Activated B cell treated with CpG ODN at 0.5 μM for 24 hours (primary cell): ENCODE measurements around the gene HSPA4L. TPM values are rescaled to one million over a fixed set of nuclear protein-coding genes. Genes with fewer than 3 reads are reported as not detected.
A peak's percentile ranks its signal among the peaks of the same experiment; 100 is the strongest.

Experiments
- ATAC-seq: fragments of 200-7000 bp; cut with Tn5 transposase; one replicate; pipeline ENCODE4 v1.10.0; 2021; ENCODE audit warnings: low read depth, mild to moderate bottlenecking, moderate library complexity
- CTCF ChIA-PET: fragments of 350-600 bp; sonication (Branson Sonifier 250); formaldehyde crosslinking; loops from one replicate; lab custom pipeline; 2021; ENCODE audit warnings: antibody characterized with exemption; lab: Charles Lee
- POLR2A ChIA-PET: fragments of 350-600 bp; sonication (Branson Sonifier 250); formaldehyde crosslinking; loops from one replicate; lab custom pipeline; 2021; ENCODE audit warnings: antibody characterized with exemption; lab: Charles Lee
- DNase-seq: peaks from one replicate; pipeline ENCODE4 v3.0.0; 2022
- H3K27ac Mint-ChIP-seq: one replicate; pipeline ENCODE4 v1.8.0; 2020; ENCODE audit warnings: mixed read lengths
- H3K27me3 Mint-ChIP-seq: one replicate; pipeline ENCODE4 v1.8.0; 2021; ENCODE audit warnings: mixed read lengths
- H3K36me3 Mint-ChIP-seq: one replicate; pipeline ENCODE4 v1.8.0; 2021; ENCODE audit warnings: low read depth, mixed read lengths
- H3K4me1 Mint-ChIP-seq: one replicate; pipeline ENCODE4 v1.8.0; 2021; ENCODE audit warnings: mixed read lengths
- H3K4me3 Mint-ChIP-seq: one replicate; pipeline ENCODE4 v1.8.0; 2020; ENCODE audit warnings: mild to moderate bottlenecking, mixed read lengths
- H3K9me3 Mint-ChIP-seq: one replicate; pipeline ENCODE4 v1.8.0; 2020; ENCODE audit warnings: mixed read lengths
- CTCF ChIP-seq: fragments of 200-600 bp; IDR thresholded peaks from one replicate; pipeline ENCODE4 v1.8.0; 2022; ENCODE audit warnings: antibody characterized with exemption, mild to moderate bottlenecking
- intact Hi-C: fragments of 100-400 bp; cut with micrococcal nuclease; formaldehyde crosslinking; loops from one replicate; pipeline ENCODE4 v1.15.1; 2024
- total RNA-seq: library from RNA; stranded (reverse); gene quantifications from 2 replicates; pipeline ENCODE4 v1.2.3, GENCODE V29; 2022

The HSPA4L gene
- total RNA-seq, 1 donor from 2014 or later: 0.13 TPM

GRCh38 chr4:127849505-127850234 is 67.5 kb downstream of the HSPA4L start:
- Mint-ChIP-seq H3K27ac (no peak overlapping the region), H3K4me1 (no peaks in the 10 kb centered on the region), H3K36me3 (peaks cover 52% of the 10 kb centered on the region), H3K4me3 (no peak overlapping the region), H3K27me3 (no peaks in the 10 kb centered on the region), H3K9me3 (peaks cover 46% of the 10 kb centered on the region)
- POLR2A ChIA-PET: no interaction called here
- no peak for TF ChIP-seq CTCF
- CTCF ChIA-PET: no interaction called here
- intact Hi-C loops: no loop called here
- DNase-seq (no peak), ATAC-seq (no peak)

DNA sequence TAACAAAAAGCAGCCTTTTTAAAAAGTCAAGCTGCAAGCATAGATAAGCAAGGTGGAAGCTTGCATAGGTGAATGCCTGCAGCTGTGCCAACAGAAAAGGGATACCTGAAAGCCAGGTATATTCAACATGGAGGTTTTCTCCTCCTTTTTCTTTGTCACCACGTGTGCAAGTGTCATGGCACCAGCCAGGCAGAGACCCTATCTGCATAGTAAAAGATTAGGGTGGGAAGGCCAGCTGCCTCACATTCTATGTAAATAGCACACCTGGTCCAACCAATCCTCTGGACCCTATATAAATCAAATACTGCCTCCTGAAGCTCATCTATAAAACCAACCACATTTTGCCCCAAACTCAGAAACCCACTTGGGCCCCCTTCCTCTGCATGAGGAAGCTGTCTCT is 70.5 kb downstream of the HSPA4L start:
- Mint-ChIP-seq H3K27me3 (no peaks in the 10 kb centered on the region), H3K4me1 (peaks cover 12% of the 10 kb centered on the region), H3K27ac (no peak overlapping the region), H3K36me3 (peaks cover 44% of the 10 kb centered on the region), H3K4me3 (no peak overlapping the region), H3K9me3 (peaks cover 39% of the 10 kb centered on the region)
- no peak for TF ChIP-seq CTCF
- DNase-seq: no peak
- intact Hi-C loops: no loop called here
- ATAC-seq: no peak
- ChIA-PET POLR2A (no interaction called here), CTCF (no interaction called here)

GRCh38 chr4:127856196-127856812 is 74.2 kb downstream of the HSPA4L start:
- Mint-ChIP-seq H3K4me3 (no peak overlapping the region), H3K27ac (no peak overlapping the region), H3K4me1 (peaks cover 12% of the 10 kb centered on the region), H3K9me3 (peaks cover 24% of the 10 kb centered on the region), H3K36me3 (peaks cover 22% of the 10 kb centered on the region), H3K27me3 (no peaks in the 10 kb centered on the region)
- no peak for TF ChIP-seq CTCF
- DNase-seq (no peak), ATAC-seq (no peak)
- ChIA-PET CTCF (no interaction called here), POLR2A (no interaction called here)
- intact Hi-C loops: no loop called here

DNA sequence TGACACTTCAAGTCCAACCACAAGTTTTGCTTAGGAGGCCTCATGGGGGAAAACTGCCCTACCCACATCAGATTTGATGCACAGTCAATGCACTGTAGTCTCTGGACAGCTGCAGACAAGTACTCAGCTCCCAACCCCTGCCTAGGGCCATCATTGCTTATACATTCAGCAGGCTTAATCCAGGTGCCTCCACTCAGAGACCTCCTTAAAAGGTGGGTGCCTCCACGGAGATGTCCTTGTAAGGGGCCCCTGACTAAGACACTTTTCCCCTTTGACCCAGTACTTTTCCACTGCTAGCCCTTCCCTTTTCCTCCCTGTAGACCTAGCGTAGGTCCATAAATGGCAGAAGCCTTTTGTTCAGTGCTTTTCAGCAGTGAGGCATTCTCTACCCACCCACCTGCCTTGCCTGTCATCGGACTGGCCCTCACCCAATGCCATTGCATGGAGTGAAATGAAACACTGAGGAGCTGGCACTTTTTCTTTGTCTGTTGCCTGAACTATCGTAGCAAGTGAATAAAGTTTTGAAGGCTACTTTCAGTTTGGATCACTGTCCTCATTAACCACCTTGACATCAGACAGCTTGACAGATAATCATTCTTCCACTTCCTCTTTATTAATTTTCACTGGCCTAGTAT is 74.8 kb downstream of the HSPA4L start:
- ATAC-seq (peak; percentile 7), DNase-seq (no peak)
- TF ChIP-seq CTCF: no peak
- H3K27ac Mint-ChIP-seq: no peak overlapping the region
- no peaks in the 10 kb centered on the region for H3K27me3 Mint-ChIP-seq
- peaks cover 22% of the 10 kb centered on the region for H3K36me3 Mint-ChIP-seq
- peaks cover 12% of the 10 kb centered on the region for H3K4me1 Mint-ChIP-seq
- POLR2A ChIA-PET: no interaction called here
- peaks cover 19% of the 10 kb centered on the region for H3K9me3 Mint-ChIP-seq
- peak overlapping the region; percentile 53 for H3K4me3 Mint-ChIP-seq
- intact Hi-C loops: no loop called here
- CTCF ChIA-PET: no interaction called here

- H3K36me3 Mint-ChIP-seq: peaks cover 21% of the 10 kb centered on the region
- intact Hi-C loops: no loop called here
- no peak overlapping the region for H3K4me3 Mint-ChIP-seq
- CTCF ChIA-PET: no interaction called here
- H3K27me3 Mint-ChIP-seq: no peaks in the 10 kb centered on the region
- no peak for DNase-seq
- H3K4me1 Mint-ChIP-seq: peaks cover 12% of the 10 kb centered on the region
- POLR2A ChIA-PET: no interaction called here
- peaks cover 16% of the 10 kb centered on the region for H3K9me3 Mint-ChIP-seq
- no peak overlapping the region for H3K27ac Mint-ChIP-seq
- no peak for ATAC-seq
- TF ChIP-seq CTCF: no peak
Measured at GRCh38 chr4:127857641-127858040, 75.5 kb downstream of the HSPA4L start.
